H1 (cell line): ENCODE results near the gene DENND4A. TPM values are rescaled to one million over a fixed set of nuclear protein-coding genes. Genes with fewer than 3 reads are reported as not detected.

Experiments
- CHD1 ChIP-seq: IDR thresholded peaks from 2 replicates; pipeline ENCODE4 v1.6.1; 2012; ENCODE audit warnings: low read depth, low read length, improper control_type of control experiment
- CHD7 ChIP-seq: fragments of 300-600 bp; sonication (generic); IDR thresholded peaks from 2 replicates; pipeline ENCODE4 v1.7.1; 2012; ENCODE audit warnings: low read length, moderate library complexity, mild to moderate bottlenecking, inconsistent platforms; ENCODE audit not compliant: insufficient replicate concordance
- CTBP2 ChIP-seq: IDR thresholded peaks from 2 replicates; pipeline ENCODE4 v1.7.0; 2011; ENCODE audit warnings: borderline replicate concordance, mild to moderate bottlenecking, moderate library complexity, mixed read lengths, low read length; ENCODE audit not compliant: insufficient read depth, insufficient read length
- GTF2F1 ChIP-seq: IDR thresholded peaks from 2 replicates; pipeline ENCODE4 v1.6.1; 2012; ENCODE audit warnings: low read depth, low read length, improper control_type of control experiment, borderline replicate concordance
- NRF1 ChIP-seq: IDR thresholded peaks from 2 replicates; pipeline ENCODE4 v1.6.1; 2011; ENCODE audit warnings: mild to moderate bottlenecking, low read depth, low read length, improper control_type of control experiment
- RXRA ChIP-seq: IDR thresholded peaks from 2 replicates; pipeline ENCODE4 v1.6.1; 2011; ENCODE audit warnings: low read depth, mild to moderate bottlenecking, low read length, moderate library complexity; ENCODE audit not compliant: insufficient read depth
- SP1 ChIP-seq: IDR thresholded peaks from 2 replicates; pipeline ENCODE4 v1.6.1; 2011; ENCODE audit warnings: low read depth, low read length
- SRF ChIP-seq: IDR thresholded peaks from 2 replicates; pipeline ENCODE4 v1.6.1; 2011; ENCODE audit warnings: mild to moderate bottlenecking, low read depth, low read length, moderate library complexity
- TAF7 ChIP-seq: optimal IDR thresholded peaks from 2 replicates; pipeline ENCODE3; 2011; ENCODE audit warnings: low read depth, mild to moderate bottlenecking, inconsistent platforms, low read length, moderate library complexity, borderline replicate concordance
- TEAD4 ChIP-seq: IDR thresholded peaks from 2 replicates; pipeline ENCODE4 v1.6.1; 2012; ENCODE audit warnings: low read depth, low read length, inconsistent platforms, mixed read lengths
- YY1 ChIP-seq: IDR thresholded peaks from 2 replicates; pipeline ENCODE4 v1.6.1; 2011; ENCODE audit warnings: low read depth, mild to moderate bottlenecking, low read length
- polyA plus RNA-seq, 7 experiments: library from polyadenylated mRNA; depleted of rRNA in 3 of 7; stranded (reverse) in 5 of 7; unstranded in 2 of 7; fragments of >200 nt in 5 of 7; fragments of 200-250 nt in 2 of 7; gene quantifications; 1 replicate in 5 of 7; 2 replicates in 1 of 7; 4 replicates in 1 of 7; pipeline versions ENCODE4 v1.2.1 to v1.2.3, GENCODE V29; 2011 to 2013; ENCODE audit warnings: missing spikeins in 2 of 7, mixed read lengths in 2 of 7
- total RNA-seq: library from RNA; stranded (reverse); fragmentation: NEBNext Ultra II Directional; extraction: Animal tissue kit (Norgen Biotek cat#: 25700); gene quantifications from 2 replicates; pipeline ENCODE4 v1.2.1, GENCODE V29; 2021

DENND4A gene
- total and polyA plus RNA-seq, 2 of the 8 experiments (the other 6 are each of a cell fraction or from before 2014, with no cell fraction given) = 1.3 to 4.7 TPM

GRCh38 chr15:65611888-65612615 lies 180.0 kb downstream of the DENND4A start (continued):
- TF ChIP-seq CHD7 = no peak
- TF ChIP-seq YY1 = no peak
- TF ChIP-seq SP1 = no peak
- no peak for TF ChIP-seq SRF
- TF ChIP-seq GTF2F1 = no peak
- no peak for TF ChIP-seq TAF7
- TF ChIP-seq TEAD4 = no peak
- TF ChIP-seq RXRA = no peak
- TF ChIP-seq CTBP2 = no peak
- no peak for TF ChIP-seq CHD1
- no peak for TF ChIP-seq NRF1
